ENCODE data around the gene EDN1.

The EDN1 gene

DNA sequence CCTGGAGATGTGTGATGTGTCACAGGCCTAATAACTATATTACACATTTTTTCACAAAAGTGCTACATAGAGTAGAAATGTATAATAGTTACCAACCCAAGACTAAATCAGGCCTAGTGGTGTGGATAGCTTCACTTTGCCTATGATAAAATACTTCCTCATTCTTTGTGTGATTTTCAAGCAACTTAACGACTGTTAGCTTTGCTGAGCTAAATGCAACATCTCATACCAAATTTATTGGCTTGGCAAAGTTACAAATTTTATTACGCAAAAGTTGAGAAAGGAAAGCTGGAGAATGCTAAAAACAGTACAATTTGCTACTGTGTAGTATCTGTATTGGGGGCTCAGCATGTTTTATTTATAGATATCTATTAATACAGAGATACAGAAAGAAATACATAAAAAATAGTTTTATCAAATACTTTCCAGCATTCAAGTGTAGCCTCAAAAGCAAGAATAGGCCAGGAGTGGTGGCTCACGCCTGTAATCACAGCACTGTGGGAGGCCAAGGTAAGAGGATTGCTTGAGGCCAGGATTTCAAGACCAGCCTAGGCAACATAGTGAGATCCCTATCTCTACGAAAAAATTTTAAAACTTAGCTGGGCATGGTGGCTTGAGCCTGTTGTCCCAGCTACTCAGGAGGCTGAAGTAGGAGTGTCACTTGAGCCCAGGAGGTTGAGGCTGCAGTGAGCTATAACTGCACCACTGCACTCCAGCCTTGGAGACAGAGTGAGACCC is 3.6 kb upstream of the EDN1 start:
- no peaks in the 10 kb centered on the region for H3K9me2 ChIP-seq (replicated peaks; ENCODE audit: insufficient read depth, low read length)
- no peaks in the 10 kb centered on the region for H3K27me3 ChIP-seq (replicated peaks; ENCODE audit: insufficient read depth, low read length)
- no peaks in the 10 kb centered on the region for H3K36me3 ChIP-seq (replicated peaks; ENCODE audit: insufficient read depth, low read length)
- no peaks in the 10 kb centered on the region for H3K9me3 ChIP-seq (replicated peaks; ENCODE audit: insufficient read depth, low read length)
- no peak overlapping the region for H3K9ac ChIP-seq (ENCODE audit: low read length)
- DNase-seq: no peak
- no peak overlapping the region for H3K4me2 ChIP-seq (ENCODE audit: low read depth, low read length)
- TF ChIP-seq, protein P1, sequence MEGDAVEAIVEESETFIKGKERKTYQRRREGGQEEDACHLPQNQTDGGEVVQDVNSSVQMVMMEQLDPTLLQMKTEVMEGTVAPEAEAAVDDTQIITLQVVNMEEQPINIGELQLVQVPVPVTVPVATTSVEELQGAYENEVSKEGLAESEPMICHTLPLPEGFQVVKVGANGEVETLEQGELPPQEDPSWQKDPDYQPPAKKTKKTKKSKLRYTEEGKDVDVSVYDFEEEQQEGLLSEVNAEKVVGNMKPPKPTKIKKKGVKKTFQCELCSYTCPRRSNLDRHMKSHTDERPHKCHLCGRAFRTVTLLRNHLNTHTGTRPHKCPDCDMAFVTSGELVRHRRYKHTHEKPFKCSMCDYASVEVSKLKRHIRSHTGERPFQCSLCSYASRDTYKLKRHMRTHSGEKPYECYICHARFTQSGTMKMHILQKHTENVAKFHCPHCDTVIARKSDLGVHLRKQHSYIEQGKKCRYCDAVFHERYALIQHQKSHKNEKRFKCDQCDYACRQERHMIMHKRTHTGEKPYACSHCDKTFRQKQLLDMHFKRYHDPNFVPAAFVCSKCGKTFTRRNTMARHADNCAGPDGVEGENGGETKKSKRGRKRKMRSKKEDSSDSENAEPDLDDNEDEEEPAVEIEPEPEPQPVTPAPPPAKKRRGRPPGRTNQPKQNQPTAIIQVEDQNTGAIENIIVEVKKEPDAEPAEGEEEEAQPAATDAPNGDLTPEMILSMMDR (IDR thresholded peaks at IDR 0.05; ENCODE audit: low read length): no peak
- no peak for TF ChIP-seq EZH2 (optimal IDR thresholded peaks at IDR 0.05; ENCODE audit: low read depth, low read length)
- TF ChIP-seq EZH2phosphoT487 (IDR thresholded peaks at IDR 0.05; ENCODE audit: low read length): no peak
- no peak overlapping the region for H2AFZ ChIP-seq (ENCODE audit: low read length)
- no peaks in the 10 kb centered on the region for H3F3A ChIP-seq (ENCODE audit: insufficient read depth, low read length)
- H3K4me3 ChIP-seq (ENCODE audit: low read length): no peak overlapping the region
- no peaks in the 10 kb centered on the region for H3K4me1 ChIP-seq (ENCODE audit: low read length)
- no peaks in the 10 kb centered on the region for H3K79me2 ChIP-seq (ENCODE audit: low read length)
- no peaks in the 10 kb centered on the region for H4K20me1 ChIP-seq (ENCODE audit: insufficient read depth, low read length)
- H3K27ac ChIP-seq (ENCODE audit: low read length): no peak overlapping the region

DNA sequence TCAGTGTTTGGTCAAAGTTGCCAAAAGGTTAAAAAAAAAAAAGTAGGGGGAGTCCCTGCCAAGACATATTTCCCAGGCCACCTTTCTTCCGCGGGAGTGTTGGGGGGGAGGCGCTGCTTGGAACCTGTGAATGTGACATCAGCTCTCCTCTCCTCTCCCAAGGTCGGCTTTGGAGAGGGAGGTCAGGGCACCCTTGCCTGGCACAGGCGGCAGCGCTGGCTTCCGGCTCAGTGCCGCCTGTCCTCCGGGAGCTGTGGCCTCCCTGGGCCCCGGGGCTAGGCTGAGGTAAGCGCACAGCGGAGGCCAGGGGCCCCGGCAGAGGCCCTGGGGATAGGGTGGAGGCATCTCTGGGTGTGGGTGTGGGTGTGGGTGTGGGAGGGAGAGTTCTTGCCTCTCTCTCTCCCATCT is 1.9 kb upstream of the EDN1 start:
- Histone ChIP-seq H3K36me3 (replicated peaks; ENCODE audit: insufficient read depth, low read length) (no peaks in the 10 kb centered on the region), H3K4me2 (ENCODE audit: low read depth, low read length) (no peak overlapping the region), H3K9ac (ENCODE audit: low read length) (no peak overlapping the region), H3F3A (ENCODE audit: insufficient read depth, low read length) (no peaks in the 10 kb centered on the region), H3K27ac (ENCODE audit: low read length) (no peak overlapping the region), H3K27me3 (replicated peaks; ENCODE audit: insufficient read depth, low read length) (no peaks in the 10 kb centered on the region), H4K20me1 (ENCODE audit: insufficient read depth, low read length) (no peaks in the 10 kb centered on the region), H3K4me1 (ENCODE audit: low read length) (no peaks in the 10 kb centered on the region), H2AFZ (ENCODE audit: low read length) (no peak overlapping the region), H3K4me3 (ENCODE audit: low read length) (no peak overlapping the region), H3K79me2 (ENCODE audit: low read length) (no peaks in the 10 kb centered on the region), H3K9me3 (replicated peaks; ENCODE audit: insufficient read depth, low read length) (no peaks in the 10 kb centered on the region), H3K9me2 (replicated peaks; ENCODE audit: insufficient read depth, low read length) (no peaks in the 10 kb centered on the region)
- no peak for DNase-seq
- TF ChIP-seq EZH2 (optimal IDR thresholded peaks at IDR 0.05; ENCODE audit: low read depth, low read length): no peak
- no peak for TF ChIP-seq EZH2phosphoT487 (IDR thresholded peaks at IDR 0.05; ENCODE audit: low read length)
- TF ChIP-seq, protein P1 (IDR thresholded peaks at IDR 0.05; ENCODE audit: low read length): no peak

DNA sequence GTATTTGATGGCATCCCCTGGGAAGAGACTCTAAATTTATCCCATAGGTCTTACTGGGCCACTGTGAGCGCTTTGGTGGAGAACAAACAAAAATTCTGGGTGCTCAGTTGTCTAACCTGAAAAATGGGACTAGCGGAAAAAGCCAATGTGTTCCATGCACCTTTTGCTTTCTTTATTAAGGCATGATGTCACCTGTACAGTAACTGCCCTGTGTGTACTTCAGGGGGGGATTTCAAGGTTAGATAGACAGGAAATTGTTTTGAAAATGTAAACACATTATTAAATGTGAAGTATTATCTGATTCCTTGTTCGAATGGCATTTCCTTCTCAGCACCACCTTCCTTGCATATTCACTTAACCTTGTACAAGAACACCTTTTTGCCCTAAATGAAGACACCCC is 1.2 kb upstream of the EDN1 start:
- no peaks in the 10 kb centered on the region for H3K9me2 ChIP-seq (replicated peaks; ENCODE audit: insufficient read depth, low read length)
- H4K20me1 ChIP-seq (ENCODE audit: insufficient read depth, low read length): no peaks in the 10 kb centered on the region
- no peaks in the 10 kb centered on the region for H3K27me3 ChIP-seq (replicated peaks; ENCODE audit: insufficient read depth, low read length)
- no peaks in the 10 kb centered on the region for H3K9me3 ChIP-seq (replicated peaks; ENCODE audit: insufficient read depth, low read length)
- no peak overlapping the region for H3K9ac ChIP-seq (ENCODE audit: low read length)
- H3F3A ChIP-seq (ENCODE audit: insufficient read depth, low read length): no peaks in the 10 kb centered on the region
- H3K4me2 ChIP-seq (ENCODE audit: low read depth, low read length): peak overlapping the region; percentile 59; the same call in 1 of the 2 replicates
- H3K27ac ChIP-seq (ENCODE audit: low read length): no peak overlapping the region
- TF ChIP-seq EZH2phosphoT487 (IDR thresholded peaks at IDR 0.05; ENCODE audit: low read length) (no peak), EZH2 (optimal IDR thresholded peaks at IDR 0.05; ENCODE audit: low read depth, low read length) (no peak)
- TF ChIP-seq, protein P1 (IDR thresholded peaks at IDR 0.05; ENCODE audit: low read length): no peak
- H3K4me3 ChIP-seq (ENCODE audit: low read length): peak overlapping the region; percentile 64; the same call in 1 of the 2 replicates
- no peaks in the 10 kb centered on the region for H3K4me1 ChIP-seq (ENCODE audit: low read length)
- no peaks in the 10 kb centered on the region for H3K36me3 ChIP-seq (replicated peaks; ENCODE audit: insufficient read depth, low read length)
- no peak for DNase-seq
- 0 out of 2 replicates have a peak overlapping the region, but pooled peaks have one; percentile 79 for H2AFZ ChIP-seq (ENCODE audit: low read length)
- H3K79me2 ChIP-seq (ENCODE audit: low read length): no peaks in the 10 kb centered on the region
